ENCODE data around the gene CLDN10. TPM values are rescaled to one million over a fixed set of nuclear protein-coding genes. Genes with fewer than 3 reads are reported as not detected.

Gene CLDN10
- total RNA-seq, 4 donors from 2014 or later, result 1.3 to 9.5 TPM; not detected in 2

GRCh38 chr13:95541308-95541707 is 11.2 kb upstream of the CLDN10 start:
- TF ChIP-seq POLR2A (IDR thresholded peaks at IDR 0.05), result no peak
- TF ChIP-seq CTCF (IDR thresholded peaks at IDR 0.05), result no peak
- WGBS, 2 donors, result 30 to 45% methylated on average over 2 of the region's 2 CpGs
- DNase-seq, result no peak
- Histone ChIP-seq H3K27me3 (no peaks in the 10 kb centered on the region), H3K9me3 (no peaks in the 10 kb centered on the region), H3K27ac (no peak overlapping the region), H3K36me3 (no peaks in the 10 kb centered on the region), H3K4me3 (no peak overlapping the region), H3K4me1 (peaks cover 0 to 25% (median 0%) of the 10 kb centered on the region in 3 donors)
- intact Hi-C loops (cut with DNase I), result loop anchor here (10.0 kb wide), 1 partner anchor 113 kb away; no protein-coding TSS in a partner anchor

- H3K4me1 ChIP-seq, result peaks cover 0 to 19% (median 0%) of the 10 kb centered on the region in 3 donors
- 78 to 88% methylated on average over 7 to 8 of the region's 8 CpGs for WGBS, 2 donors
- intact Hi-C loops (cut with DNase I), result loop anchor here (10.0 kb wide), 1 partner anchor 113 kb away; no protein-coding TSS in a partner anchor
- DNase-seq, result no peak
- TF ChIP-seq CTCF (IDR thresholded peaks at IDR 0.05) (no peak), POLR2A (IDR thresholded peaks at IDR 0.05) (no peak)
- no peaks in the 10 kb centered on the region for H3K9me3 ChIP-seq
- no peak overlapping the region for H3K27ac ChIP-seq
- H3K4me3 ChIP-seq, result no peak overlapping the region
- peaks cover 0 to 6% (median 0%) of the 10 kb centered on the region in 4 donors for H3K27me3 ChIP-seq
- H3K36me3 ChIP-seq, result no peaks in the 10 kb centered on the region
Observed at GRCh38 chr13:95541911-95542474, 10.5 kb upstream of the CLDN10 start.

GRCh38 chr13:95544293-95544692 is 8.2 kb upstream of the CLDN10 start:
- H3K27ac ChIP-seq, result no peak overlapping the region
- H3K36me3 ChIP-seq, result no peaks in the 10 kb centered on the region
- DNase-seq, result no peak
- H3K27me3 ChIP-seq, result peaks cover 0 to 22% (median 2%) of the 10 kb centered on the region in 4 donors
- no peaks in the 10 kb centered on the region for H3K9me3 ChIP-seq
- peaks cover 0 to 14% (median 0%) of the 10 kb centered on the region in 3 donors for H3K4me1 ChIP-seq
- H3K4me3 ChIP-seq, result no peak overlapping the region
- TF ChIP-seq POLR2A (IDR thresholded peaks at IDR 0.05), result no peak
- WGBS, 2 donors, result 43 to 64% methylated on average over 2 of the region's 2 CpGs
- intact Hi-C loops (cut with DNase I), result loop anchor here (10.0 kb wide), 1 partner anchor 111 kb away; no protein-coding TSS in a partner anchor

DNA sequence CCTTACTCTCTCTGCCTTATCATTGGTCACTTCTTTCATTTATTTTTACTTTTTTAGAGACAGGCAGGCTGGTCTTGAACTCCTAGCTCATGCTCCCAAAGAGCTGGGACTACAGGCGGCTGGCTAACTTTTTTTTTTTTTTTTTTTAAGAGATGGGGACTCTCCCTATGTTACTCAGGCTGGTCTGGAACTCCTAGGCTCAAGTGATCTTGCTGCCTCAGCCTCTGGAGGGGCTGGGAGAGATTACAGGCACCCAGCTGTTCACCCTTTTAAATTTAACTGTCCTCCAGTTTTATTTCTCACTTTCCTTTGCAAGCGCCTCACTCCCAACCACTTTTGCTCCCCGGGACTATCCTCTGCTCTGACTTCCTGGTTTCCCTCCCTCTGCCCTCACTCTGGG is 5.6 kb upstream of the CLDN10 start:
- intact Hi-C loops (cut with DNase I), result loop anchor here (10.0 kb wide), 1 partner anchor 108 kb away; no protein-coding TSS in a partner anchor
- no peak for TF ChIP-seq POLR2A (IDR thresholded peaks at IDR 0.05)
- TF ChIP-seq CTCF (IDR thresholded peaks at IDR 0.05), result no peak
- WGBS, 2 donors, result 31 to 45% methylated on average over 2 of the region's 3 CpGs
- H3K36me3 ChIP-seq, result no peaks in the 10 kb centered on the region
- no peak overlapping the region for H3K4me3 ChIP-seq
- peaks cover 0 to 43% (median 2%) of the 10 kb centered on the region in 4 donors for H3K27me3 ChIP-seq
- DNase-seq, result no peak
- H3K27ac ChIP-seq, result no peak overlapping the region
- peaks cover 0 to 2% (median 0%) of the 10 kb centered on the region in 3 donors for H3K4me1 ChIP-seq
- H3K9me3 ChIP-seq, result no peaks in the 10 kb centered on the region

- Histone ChIP-seq H3K9me3 (no peaks in the 10 kb centered on the region), H3K27me3 (peaks cover 1 to 51% (median 6%) of the 10 kb centered on the region in 4 donors), H3K27ac (no peak overlapping the region), H3K36me3 (no peaks in the 10 kb centered on the region), H3K4me1 (peaks cover 0 to 9% (median 5%) of the 10 kb centered on the region in 3 donors), H3K4me3 (no peak overlapping the region)
- 64 to 66% methylated on average over 6 of the region's 6 CpGs for WGBS, 2 donors
- no peak for DNase-seq
- intact Hi-C loops (cut with DNase I), result loop anchor here (10.0 kb wide), 1 partner anchor 107 kb away; no protein-coding TSS in a partner anchor
- TF ChIP-seq POLR2A (IDR thresholded peaks at IDR 0.05) (no peak), CTCF (IDR thresholded peaks at IDR 0.05) (no peak)
Observed at GRCh38 chr13:95547531-95548167, 4.9 kb upstream of the CLDN10 start.

All from esophagus squamous epithelium (tissue), 5 donors.